NCI-H524 treated with DMSO at 0.1 percent for 48 hours (cell line): ENCODE measurements around the gene OSCAR.

ENCODE experiments used
- DNase-seq: peaks from one replicate; lab custom pipeline; 2025; lab: John Stamatoyannopoulos, UW

Gene OSCAR

GRCh38 chr19:54094426-54095000, 6.1 kb downstream of the OSCAR start:
- DNase-seq = no peak

GRCh38 chr19:54084410-54084809, 16.2 kb downstream of the OSCAR start:
- no peak for DNase-seq

- no peak for DNase-seq
Measured at GRCh38 chr19:54081032-54081431, 19.6 kb downstream of the OSCAR start, which contains the start of gene TARM1. TSS of gene TARM1 (minus strand) at chr19:54081365. CDS start at chr19:54081340, 25 bp downstream.

- no peak for DNase-seq
Measured at GRCh38 chr19:54077334-54077733, 23.3 kb downstream of the OSCAR start.

GRCh38 chr19:54074851-54075250, 25.8 kb downstream of the OSCAR start:
- DNase-seq = no peak

- no peak for DNase-seq
Measured at GRCh38 chr19:54073829-54074228, 26.8 kb downstream of the OSCAR start.

- DNase-seq = no peak
Measured at GRCh38 chr19:54069470-54069869, 31.1 kb downstream of the OSCAR start.

GRCh38 chr19:54063350-54064116, 37.1 kb downstream of the OSCAR start, which contains the start of gene VSTM1:
TSS of gene VSTM1 (minus strand) at chr19:54063897. CDS start at chr19:54063777, 120 bp downstream.
- no peak for DNase-seq

- DNase-seq = no peak
Measured at GRCh38 chr19:54062643-54063042, 38.0 kb downstream of the OSCAR start.

GRCh38 chr19:54047616-54048015, 53.0 kb downstream of the OSCAR start:
- no peak for DNase-seq

- DNase-seq = no peak
Measured at GRCh38 chr19:54045771-54046170, 54.8 kb downstream of the OSCAR start.
